Cardiac fibroblast (primary cell): ENCODE data around the gene PLD1.

Experiments used
- DNase-seq, 2 donors: peaks; one replicate each; pipeline versions ENCODE4 v3.0.0 to v3.0.0-alpha.2; 2010; ENCODE audit warnings: low read depth in 2 of 2
- H3K4me3 ChIP-seq, 2 donors: replicated peaks in 1 of 2; 1 replicate in 1 of 2; 2 replicates in 1 of 2; pipeline ENCODE4 v1.5.1; 2011; ENCODE audit warnings: low read depth in 2 of 2, low read length in 2 of 2, mild to moderate bottlenecking in 2 of 2, moderate library complexity in 1 of 2
- TF ChIP-seq, protein P1 (sequence below): IDR thresholded peaks from one replicate; pipeline ENCODE4 v1.5.1; 2011; ENCODE audit warnings: low read depth, mild to moderate bottlenecking, low read length, inconsistent platforms

The PLD1 gene

DNA sequence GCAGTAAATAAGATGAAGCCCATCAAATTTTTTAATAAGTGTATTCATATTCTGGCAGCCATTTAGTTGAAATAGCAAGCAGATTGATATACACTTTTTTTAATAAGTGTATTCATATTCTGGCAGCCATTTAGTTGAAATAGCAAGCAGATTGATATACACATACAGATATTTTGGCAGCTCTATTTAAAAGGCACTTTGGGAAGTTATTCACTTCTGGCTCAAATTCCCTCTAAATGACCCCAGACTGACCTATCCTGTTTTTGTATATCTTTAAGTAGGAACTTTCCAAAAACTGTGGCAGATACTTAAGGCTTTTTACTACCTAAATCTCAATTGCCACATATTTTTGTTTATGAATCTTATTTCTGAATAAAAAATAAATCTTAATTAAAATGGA, 122.3 kb downstream of the PLD1 start:
- TF ChIP-seq, protein P1, sequence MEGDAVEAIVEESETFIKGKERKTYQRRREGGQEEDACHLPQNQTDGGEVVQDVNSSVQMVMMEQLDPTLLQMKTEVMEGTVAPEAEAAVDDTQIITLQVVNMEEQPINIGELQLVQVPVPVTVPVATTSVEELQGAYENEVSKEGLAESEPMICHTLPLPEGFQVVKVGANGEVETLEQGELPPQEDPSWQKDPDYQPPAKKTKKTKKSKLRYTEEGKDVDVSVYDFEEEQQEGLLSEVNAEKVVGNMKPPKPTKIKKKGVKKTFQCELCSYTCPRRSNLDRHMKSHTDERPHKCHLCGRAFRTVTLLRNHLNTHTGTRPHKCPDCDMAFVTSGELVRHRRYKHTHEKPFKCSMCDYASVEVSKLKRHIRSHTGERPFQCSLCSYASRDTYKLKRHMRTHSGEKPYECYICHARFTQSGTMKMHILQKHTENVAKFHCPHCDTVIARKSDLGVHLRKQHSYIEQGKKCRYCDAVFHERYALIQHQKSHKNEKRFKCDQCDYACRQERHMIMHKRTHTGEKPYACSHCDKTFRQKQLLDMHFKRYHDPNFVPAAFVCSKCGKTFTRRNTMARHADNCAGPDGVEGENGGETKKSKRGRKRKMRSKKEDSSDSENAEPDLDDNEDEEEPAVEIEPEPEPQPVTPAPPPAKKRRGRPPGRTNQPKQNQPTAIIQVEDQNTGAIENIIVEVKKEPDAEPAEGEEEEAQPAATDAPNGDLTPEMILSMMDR = no peak
- H3K4me3 ChIP-seq = no peak overlapping the region
- DNase-seq = no peak

DNA sequence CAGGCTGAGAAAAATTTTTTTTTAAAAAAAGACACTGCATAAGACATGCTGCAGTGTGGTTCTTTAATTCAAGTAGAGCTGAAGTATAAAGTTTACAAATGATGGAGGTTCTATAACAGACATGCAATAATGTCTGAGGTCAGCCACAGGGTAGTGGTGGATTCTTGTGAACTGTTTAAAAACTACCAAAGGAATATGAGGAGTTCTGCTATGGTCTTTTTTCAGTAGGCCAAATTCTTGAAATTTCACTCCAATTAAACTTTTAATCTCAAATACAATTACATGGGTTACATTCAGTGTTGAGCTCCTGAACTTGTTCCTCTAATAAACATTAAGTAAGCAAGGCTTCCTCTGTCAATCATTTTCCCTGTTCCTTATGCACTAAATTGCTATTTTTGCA, 122.7 kb downstream of the PLD1 start:
- no peak overlapping the region for H3K4me3 ChIP-seq
- no peak for DNase-seq
- TF ChIP-seq, protein P1 = no peak

DNA sequence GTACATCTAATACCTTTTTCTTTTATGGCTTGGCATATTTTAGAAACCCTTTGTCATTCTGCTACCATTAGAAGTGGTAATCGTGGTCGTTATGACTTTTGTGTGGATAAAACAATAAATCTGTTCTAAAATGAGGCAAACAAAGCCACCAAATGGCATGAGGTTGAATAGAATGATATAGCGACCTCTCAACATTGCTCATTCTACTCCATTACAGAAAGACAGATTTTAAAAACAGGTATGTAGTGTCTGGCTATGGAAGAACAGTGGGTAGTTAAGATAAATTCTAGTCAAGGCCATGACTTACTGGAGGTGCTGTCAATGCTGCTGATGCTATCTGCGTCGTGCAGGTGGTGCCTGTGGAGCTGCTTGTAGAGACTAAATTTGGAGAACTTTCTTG, 123.2 kb downstream of the PLD1 start:
- TF ChIP-seq, protein P1 = no peak
- DNase-seq = no peak
- H3K4me3 ChIP-seq = no peak overlapping the region

DNA sequence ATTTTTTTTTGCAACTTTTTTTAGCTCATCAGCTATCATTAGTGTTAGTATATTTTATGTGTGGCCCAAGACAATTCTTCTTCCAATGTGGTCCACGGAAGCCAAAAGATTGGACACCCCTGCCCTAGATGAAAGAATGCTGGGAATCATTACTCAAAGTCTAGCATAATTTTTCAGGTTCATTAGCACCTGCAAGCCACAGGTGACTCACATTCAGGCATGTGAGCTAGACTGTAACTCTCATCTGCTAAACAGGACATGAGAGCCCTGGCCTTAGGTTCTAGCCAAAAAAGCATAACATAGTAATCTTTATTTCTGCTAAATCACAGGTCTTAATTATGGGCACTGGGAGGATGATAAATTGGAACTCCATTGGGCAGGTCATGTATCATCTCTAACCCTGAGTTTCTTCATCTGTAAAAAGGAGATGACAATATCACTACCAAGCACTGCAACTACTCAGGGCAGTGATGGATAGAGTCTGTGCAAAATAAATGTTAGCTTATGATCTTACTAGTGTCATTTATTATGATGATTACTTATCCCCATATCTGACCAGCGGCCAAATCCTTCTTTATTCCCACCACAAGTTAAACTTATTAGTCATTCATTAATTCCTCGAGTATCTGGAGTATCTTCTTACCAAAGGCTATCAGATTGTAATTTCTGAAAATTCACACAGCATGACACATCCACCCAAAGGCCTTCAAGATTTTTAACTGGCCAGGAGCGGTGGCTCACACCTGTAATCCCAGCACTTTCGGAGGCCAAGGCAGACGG, 125.0 kb downstream of the PLD1 start:
- TF ChIP-seq, protein P1 = no peak
- DNase-seq = no peak
- no peak overlapping the region for H3K4me3 ChIP-seq

DNA sequence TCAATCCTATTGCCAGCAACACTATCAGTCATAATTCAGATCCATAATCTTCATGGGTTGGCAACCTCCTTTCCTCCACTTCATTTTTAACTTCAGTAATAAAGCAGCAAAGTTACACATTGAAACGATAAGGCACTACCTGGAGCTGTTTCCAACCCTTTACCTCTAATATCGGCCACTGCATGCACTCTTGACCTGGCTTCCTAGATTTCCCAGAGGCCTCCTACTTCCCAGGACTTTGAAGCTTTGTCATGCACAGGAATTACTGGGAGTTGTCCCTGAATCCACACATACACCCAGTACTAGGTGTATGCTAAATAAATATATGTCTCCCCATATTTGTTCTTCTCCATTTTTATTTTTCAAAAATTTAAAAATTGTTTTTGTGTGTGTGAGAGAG, 126.1 kb downstream of the PLD1 start:
- DNase-seq = no peak
- no peak overlapping the region for H3K4me3 ChIP-seq
- TF ChIP-seq, protein P1 = no peak

DNA sequence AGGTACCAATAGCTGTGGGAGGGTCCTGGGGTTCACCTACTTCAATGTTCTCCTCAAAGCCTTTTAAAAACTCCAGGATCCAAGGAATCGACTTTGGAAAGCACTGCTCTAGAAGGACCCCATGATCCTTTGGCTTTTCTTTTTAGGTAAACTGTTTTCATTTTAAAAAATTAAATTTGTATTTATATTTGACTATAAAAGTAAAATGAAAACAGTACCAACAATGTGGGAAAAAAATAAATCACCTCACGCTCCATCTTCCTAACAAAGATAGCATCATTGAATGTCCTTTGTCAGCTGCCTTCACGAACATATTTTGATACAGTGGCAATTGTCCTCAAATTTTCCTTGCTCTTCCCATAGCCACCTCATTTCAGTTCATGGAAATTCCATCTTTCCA, 127.5 kb downstream of the PLD1 start:
- no peak overlapping the region for H3K4me3 ChIP-seq
- no peak for DNase-seq
- TF ChIP-seq, protein P1 = no peak
